Measurements from ENCODE around the gene FBXW7.

DNA sequence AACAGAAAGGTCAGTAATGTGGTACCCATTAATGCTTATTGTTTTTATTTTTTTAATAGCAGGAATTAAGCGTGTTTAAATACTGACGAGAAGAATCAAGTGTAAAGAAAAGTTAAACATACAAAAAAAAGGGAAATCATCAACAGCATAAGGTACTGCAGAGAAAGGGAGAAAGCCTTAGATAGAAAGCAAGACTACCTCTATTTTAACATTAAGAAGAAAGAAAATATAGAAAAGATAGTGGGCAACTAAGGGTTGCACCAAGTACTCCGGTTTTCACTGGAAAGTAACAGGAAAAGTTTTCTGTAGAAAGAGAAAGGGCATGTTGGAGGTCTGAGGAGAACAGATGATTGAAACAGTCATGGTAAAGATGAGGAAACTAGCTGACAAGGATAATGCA lies 41.9 kb downstream of the FBXW7 start:
- TF ChIP-seq POLR2AphosphoS5 (IDR thresholded peaks at IDR 0.05; ENCODE audit: low read depth, low read length) (no peak), SIN3A (IDR thresholded peaks at IDR 0.05; ENCODE audit: borderline replicate concordance, insufficient read depth, low read length) (no peak), TAF1 (IDR thresholded peaks at IDR 0.05; ENCODE audit: borderline replicate concordance, insufficient read depth, low read length) (no peak)
- TF ChIP-seq, protein P1, sequence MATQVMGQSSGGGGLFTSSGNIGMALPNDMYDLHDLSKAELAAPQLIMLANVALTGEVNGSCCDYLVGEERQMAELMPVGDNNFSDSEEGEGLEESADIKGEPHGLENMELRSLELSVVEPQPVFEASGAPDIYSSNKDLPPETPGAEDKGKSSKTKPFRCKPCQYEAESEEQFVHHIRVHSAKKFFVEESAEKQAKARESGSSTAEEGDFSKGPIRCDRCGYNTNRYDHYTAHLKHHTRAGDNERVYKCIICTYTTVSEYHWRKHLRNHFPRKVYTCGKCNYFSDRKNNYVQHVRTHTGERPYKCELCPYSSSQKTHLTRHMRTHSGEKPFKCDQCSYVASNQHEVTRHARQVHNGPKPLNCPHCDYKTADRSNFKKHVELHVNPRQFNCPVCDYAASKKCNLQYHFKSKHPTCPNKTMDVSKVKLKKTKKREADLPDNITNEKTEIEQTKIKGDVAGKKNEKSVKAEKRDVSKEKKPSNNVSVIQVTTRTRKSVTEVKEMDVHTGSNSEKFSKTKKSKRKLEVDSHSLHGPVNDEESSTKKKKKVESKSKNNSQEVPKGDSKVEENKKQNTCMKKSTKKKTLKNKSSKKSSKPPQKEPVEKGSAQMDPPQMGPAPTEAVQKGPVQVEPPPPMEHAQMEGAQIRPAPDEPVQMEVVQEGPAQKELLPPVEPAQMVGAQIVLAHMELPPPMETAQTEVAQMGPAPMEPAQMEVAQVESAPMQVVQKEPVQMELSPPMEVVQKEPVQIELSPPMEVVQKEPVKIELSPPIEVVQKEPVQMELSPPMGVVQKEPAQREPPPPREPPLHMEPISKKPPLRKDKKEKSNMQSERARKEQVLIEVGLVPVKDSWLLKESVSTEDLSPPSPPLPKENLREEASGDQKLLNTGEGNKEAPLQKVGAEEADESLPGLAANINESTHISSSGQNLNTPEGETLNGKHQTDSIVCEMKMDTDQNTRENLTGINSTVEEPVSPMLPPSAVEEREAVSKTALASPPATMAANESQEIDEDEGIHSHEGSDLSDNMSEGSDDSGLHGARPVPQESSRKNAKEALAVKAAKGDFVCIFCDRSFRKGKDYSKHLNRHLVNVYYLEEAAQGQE (IDR thresholded peaks at IDR 0.05; ENCODE audit: insufficient read depth in 1 of 2, low read depth in 2 of 2, low read length in 2 of 2): no peak

Measured in PFSK-1 (cell line).